Globus pallidus (tissue), 1 donor: ENCODE data around the gene SMPDL3A.
"Not testable (repeated sequence)": the region's sequence is repeated elsewhere in the genome, so short reads cannot be mapped to it uniquely, and the experiment has no call there.

Experiments
- DNase-seq: peaks from one replicate; pipeline ENCODE4 v3.0.0-alpha.2; 2015; ENCODE audit warnings: low spot score

The SMPDL3A gene

DNA sequence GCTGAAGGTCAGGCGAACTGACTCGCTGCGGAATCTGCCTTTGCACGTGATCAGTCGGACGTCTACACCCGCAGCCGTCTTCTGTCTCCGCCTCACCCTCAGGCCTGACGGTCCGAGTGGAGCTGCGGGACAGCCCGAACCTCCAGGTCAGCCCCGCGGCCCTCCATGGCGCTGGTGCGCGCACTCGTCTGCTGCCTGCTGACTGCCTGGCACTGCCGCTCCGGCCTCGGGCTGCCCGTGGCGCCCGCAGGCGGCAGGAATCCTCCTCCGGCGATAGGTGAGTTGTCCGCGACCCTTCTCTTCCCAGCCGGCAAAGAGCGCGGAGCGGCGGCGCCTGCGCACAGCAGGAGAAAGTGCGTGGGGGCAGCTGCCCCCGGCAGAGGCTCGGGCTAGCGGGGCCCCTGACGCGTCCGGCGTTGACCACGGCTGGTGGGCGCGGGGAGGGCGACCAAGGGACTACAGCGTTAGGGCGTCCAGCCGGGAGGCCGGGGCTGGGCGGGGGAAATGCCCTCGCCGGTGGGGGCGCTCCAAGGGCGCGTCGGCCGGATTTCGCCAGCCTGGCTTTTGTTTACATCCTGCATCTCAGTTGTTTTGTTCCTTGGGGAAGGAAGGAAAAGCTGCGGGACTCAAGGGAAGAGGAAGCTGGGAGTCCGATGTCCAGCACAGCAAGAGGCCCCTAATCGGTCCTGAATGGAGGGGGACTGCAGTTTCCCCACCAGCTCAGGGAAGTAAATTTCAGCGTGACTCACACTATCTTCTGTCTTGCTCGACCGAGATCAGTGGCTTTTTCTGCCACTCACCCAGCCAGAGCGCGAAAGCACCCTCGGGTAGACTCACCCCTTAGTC is at the start of gene SMPDL3A:
TSS of gene SMPDL3A (plus strand) at position 77 of the 846 bp plus-strand sequence. CDS start at position 166, 89 bp downstream.
- peak; percentile 82 for DNase-seq

DNA sequence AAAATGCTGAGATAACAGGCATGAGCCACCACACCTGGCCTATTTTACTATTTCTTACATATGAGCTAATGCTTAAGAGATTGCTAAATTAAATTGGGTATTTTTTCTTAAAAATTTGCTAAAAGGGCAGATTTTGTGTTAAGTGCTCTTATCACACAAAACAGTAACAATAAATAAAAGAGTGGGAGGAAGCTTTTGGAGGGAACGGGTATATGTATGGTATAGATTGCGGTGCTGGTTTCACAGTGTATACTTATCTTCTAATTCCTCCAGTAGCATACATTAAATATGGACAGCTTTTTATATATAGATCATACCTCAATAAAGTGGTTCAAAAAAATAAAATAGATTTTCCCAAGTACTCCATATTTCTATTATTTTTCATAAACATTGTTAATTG is 49.0 kb upstream of the SMPDL3A start:
- no peak for DNase-seq

GRCh38 chr6:122740936-122741335 is 48.1 kb upstream of the SMPDL3A start:
- DNase-seq = no peak

DNA sequence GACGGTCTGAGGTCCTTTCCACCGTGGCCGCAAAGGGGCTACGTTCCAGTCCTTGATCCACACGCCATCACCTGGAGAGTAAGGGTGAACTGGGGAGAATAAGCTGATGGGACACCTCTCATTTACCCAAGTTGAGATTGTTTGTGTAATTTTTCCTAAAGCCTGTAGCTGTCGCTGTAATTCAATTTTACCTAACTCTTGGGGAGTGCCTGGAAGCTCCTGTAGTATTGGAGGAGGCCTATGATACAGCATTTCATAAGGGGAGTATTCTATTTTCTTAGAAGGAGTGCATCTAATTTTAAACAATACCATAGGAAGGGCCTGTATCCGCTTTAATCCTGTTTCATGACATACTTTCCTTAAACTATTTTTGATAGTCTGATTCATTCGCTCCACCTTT is 44.8 kb upstream of the SMPDL3A start:
- not testable (repeated sequence) for DNase-seq

GRCh38 chr6:122744856-122745255 is 44.2 kb upstream of the SMPDL3A start:
- DNase-seq = not testable (repeated sequence)

GRCh38 chr6:122746688-122747087 is 42.4 kb upstream of the SMPDL3A start:
- DNase-seq = no peak

GRCh38 chr6:122747573-122747972 is 41.5 kb upstream of the SMPDL3A start:
- no peak for DNase-seq

DNA sequence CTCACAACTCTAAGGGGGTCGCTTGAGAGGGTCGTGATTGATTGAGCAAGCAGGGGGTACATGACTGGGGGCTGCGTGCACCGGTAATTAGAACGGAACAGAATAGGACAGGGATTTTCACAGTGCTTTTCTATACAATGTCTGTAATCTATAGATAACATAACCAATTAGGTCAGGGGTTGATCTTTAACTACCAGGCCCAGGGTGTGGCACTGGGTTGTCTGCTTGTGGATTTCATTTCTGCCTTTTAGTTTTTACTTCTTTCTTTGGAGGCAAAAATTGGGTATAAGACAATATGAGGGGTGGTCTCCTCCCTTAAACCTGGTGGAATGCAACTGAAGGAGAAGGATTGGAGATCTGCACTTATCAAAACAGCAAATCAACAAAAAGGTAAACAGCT is 40.1 kb upstream of the SMPDL3A start:
- not testable (repeated sequence) for DNase-seq

DNA sequence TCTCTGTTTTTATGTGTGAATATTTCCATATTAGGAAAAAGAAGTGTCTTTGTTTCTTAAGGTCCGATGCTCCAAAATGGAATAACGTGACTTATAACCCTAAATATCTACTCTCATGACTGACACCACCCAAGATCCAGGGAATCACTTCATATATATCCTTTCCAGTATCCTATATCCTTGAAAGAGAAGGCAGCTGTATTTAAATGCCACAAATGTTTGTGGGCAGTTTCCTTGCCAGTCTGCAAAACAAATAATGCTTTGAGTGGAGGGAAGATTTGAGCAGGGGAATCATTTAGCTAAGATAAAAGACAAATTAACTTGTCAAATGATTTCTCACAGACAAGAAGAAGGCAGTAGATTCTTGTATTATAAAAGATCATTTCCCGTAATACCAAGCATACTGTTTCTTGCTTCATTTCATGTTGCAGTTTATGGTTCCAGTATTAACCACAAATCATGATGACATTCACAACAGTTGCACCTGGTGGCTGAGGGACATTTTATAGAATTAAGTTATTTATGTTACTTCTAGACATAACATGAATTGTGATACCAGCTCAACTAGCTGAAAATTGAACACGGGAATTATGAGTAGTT is 39.5 kb upstream of the SMPDL3A start:
- no peak for DNase-seq

DNA sequence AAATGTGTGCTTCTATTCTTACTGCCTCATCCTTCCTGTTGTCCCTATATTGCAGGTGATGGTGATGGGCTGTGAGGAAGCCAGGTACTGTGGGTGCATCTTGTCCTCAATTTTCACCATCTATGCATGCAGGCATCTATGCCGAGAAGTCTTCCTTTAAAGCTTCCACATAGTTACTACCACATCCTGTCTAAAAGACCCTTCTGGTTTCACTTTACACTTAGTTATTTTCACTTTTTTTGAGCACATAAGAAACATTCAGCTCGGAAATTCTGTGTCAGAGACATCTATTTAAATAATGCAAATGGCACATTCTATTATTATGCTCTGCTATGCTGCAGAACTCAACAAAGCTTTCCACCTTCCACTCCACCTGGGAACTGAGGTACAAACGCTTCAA is 37.7 kb upstream of the SMPDL3A start:
- no peak for DNase-seq

GRCh38 chr6:122752459-122752858 is 36.6 kb upstream of the SMPDL3A start:
- no peak for DNase-seq

DNA sequence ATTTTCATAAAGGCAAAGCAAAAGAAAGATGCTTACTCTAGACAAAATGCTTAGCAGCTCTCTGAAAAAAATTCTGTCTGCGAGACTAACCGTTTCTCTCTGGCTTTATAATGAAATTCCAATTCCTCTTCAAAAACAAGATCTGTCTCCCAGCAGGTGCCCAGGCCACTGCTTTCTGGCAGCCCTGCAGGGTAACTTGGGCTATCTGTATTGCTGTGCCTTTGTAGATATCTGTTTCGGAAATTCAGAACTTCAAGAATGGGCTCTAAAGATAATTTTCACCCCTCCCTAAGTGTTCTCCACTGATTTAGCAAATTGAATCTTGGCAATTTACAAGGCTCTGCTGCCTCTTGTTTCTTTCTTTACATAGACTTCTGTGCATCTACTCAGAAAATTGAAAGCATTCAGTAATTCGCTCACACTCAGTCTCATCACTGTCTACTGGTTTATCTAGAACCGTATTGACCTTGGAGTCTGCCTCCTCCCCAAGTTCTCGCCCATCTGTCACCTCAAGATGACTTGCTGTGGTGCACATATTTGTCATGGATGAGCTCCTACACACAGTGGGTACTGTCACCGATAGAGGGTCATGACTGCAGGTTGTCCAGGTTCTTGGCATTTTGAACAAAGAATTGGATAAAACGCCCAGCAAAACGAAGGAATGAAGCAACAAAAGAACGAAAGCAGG is 35.9 kb upstream of the SMPDL3A start:
- DNase-seq = peak; percentile 10

DNA sequence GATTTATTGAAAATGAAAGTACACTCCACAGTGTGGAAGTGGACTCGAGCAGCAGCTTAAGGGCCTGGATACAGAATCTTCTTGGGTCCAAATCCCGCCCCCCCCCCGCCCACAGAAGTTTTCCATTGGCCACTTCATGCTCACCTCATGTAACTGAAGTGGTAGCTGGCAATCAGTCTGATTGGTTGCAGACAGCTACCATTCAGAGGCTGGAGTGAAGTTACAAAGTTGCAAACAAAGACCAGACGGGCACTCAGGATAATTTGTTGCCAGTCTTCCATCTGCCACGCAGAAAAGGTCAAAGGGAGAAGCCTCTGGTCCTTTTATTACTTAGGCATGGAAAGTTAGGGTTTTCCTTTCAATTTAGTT is 35.4 kb upstream of the SMPDL3A start:
- DNase-seq = peak; percentile 37

GRCh38 chr6:122754191-122754731 is 34.8 kb upstream of the SMPDL3A start:
- peak; percentile 47 for DNase-seq

DNA sequence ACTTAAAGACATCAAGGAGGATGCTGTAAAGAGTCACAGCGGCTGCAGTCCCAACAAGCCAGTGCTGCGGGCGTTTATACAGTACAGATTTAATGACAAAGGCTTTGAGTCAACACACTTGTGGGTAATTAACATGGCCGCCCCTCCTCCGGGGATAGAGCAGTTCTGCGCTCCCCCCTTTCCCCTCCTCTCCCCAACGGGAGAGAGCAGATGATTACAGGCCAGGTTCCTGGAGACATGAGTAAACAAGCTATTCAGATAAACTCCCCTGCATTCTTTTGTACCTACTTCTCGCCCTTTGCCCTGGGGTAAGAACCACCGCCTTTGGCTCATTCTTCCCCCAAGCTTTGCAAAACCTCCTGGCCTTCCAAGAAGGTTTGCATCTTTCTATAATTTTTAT is 33.2 kb upstream of the SMPDL3A start:
- DNase-seq = no peak

DNA sequence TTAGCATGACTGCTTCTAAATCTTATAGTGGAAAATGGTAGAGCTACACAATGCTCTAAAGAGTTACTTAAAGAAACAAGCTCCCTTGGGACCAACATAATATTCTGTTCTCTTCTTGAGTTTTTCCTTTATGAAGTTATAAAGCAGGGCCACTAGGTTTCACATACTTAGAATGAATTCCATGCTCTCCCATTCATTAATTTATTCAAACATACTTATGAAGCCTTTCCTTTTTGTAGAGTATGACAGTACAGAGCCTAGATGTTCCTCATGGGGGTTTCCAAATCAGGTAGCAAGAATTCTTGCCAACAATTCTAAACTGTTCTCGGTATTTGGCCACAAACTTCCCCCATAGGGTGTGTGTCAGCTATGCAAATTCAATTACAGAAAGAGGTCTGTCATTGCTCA is 30.1 kb upstream of the SMPDL3A start:
- DNase-seq = no peak

DNA sequence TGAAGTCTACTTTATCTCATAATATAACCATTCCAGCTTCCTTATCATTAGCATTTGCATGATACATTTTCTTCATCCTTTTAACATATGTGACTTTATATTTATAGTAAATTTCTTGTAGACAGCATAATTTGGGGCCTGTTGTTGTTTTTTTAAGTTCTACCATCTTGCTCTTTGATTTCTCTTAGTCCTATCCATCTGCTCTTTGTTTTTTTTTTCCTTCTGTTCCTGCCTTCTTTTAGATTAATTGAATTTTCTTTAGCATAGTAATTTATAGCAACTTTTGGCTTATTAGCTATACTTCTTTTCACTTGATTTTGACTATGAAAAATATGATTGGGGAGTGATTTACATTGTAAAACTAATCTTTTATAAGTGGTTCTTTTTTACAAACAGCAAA is 28.7 kb upstream of the SMPDL3A start:
- no peak for DNase-seq

- DNase-seq = no peak
Measured at GRCh38 chr6:122766256-122766655, 22.8 kb upstream of the SMPDL3A start.

DNA sequence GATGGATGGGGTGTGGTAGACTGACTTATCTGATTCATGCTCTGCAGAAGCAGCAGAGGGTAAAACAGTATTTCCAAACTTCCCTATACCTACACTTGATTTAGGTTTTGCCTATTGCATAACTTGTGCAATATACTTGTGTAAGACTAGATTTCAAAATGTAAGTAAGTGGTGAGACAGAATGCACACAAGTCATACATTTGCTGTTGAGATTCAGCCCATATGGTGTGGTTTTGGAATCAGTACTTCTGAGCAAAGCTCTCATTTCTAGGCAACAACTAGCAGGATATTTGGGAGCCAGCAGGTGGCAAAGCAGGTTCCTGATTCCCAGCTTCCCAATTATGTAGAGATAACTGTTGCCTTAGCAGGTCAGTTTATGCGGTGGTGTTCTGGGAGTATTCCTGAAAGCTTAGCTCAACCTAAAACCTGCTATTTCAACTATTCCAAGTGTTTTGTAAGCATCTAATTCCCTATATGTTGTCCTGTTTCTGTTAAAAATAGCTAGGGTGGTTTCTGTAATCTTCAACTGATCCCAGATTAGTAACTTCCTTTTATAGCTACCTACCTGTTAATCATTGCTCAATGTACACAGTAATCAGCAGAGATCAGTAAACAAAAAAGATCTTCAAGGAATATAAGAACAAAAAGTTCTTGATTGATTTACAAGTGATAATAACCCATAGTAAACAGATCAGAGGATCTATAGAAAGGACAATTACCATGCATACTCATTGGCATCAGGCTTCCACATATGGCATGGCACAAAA is 18.0 kb upstream of the SMPDL3A start:
- no peak for DNase-seq

DNA sequence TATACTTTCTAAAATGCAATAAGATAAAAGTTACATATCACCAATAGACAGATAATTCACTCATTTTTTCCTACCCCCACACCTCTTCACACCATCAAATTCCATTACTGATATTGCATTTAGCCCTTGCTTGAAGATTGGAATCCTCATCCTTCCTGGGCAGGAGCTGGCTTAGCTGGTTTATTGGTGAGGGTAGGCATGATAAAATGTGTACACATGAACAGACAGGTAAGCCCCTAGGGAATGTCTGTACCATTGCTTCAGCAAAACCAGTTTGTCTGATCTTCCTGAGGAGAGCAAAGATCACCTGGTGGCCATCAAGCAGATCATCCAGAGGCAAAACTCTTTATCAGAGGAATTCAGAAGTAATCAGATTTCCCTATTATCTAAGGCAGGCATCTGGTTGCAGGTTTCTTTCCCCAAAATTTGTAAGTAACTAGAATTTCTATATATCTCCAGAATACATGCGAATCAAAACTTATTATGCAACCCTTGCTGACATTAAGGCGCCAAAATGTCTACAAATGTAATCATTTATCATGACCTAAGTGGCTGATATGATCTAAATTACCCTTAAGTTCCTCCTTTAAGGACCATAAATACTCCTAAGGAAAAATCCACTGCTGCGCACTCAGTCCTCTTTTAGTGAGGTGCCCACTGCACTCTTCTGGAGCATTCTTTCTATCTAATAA is 16.2 kb upstream of the SMPDL3A start:
- no peak for DNase-seq

DNA sequence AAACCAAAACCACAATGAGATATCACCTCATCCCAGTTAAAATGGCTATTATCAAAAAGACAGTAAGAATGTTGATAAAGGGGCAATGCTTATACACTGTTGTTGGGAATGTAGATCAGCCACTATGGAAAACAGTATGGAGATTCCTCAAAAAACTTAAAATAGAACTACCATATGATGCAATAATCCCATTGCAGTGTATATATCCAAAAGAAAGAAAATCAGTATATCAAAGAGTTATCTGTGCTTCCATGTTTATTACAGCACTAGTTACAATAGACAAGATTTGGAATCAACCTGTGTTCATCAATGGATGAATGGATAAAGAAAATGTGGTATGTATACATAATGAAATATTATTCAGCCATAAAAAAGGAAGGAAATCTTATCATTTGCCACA is 13.1 kb upstream of the SMPDL3A start:
- DNase-seq = no peak
